Kidney epithelial cell (primary cell): ENCODE measurements around the gene C16orf78. TPM values are rescaled to one million over a fixed set of nuclear protein-coding genes. Genes with fewer than 3 reads are reported as not detected.

ENCODE experiments used
- DNase-seq: peaks from one replicate; pipeline ENCODE4 v3.0.0-alpha.2; 2010; ENCODE audit warnings: low read depth
- H3K27me3 ChIP-seq: 2 replicates; pipeline ENCODE4 v1.6.0; 2011; ENCODE audit warnings: low read length; ENCODE audit not compliant: control insufficient read depth, insufficient read depth
- H3K36me3 ChIP-seq: 2 replicates; pipeline ENCODE4 v1.5.1; 2011; ENCODE audit warnings: low read length; ENCODE audit not compliant: control insufficient read depth, insufficient read depth
- H3K4me3 ChIP-seq: 2 replicates; pipeline ENCODE4 v1.5.1; 2011; ENCODE audit warnings: low read depth, mild to moderate bottlenecking, control low read depth, low read length
- CTCF ChIP-seq: IDR thresholded peaks from 2 replicates; pipeline ENCODE4 v1.5.1; 2011; ENCODE audit warnings: mild to moderate bottlenecking, moderate library complexity, low read length, control low read depth, inconsistent platforms; ENCODE audit not compliant: insufficient read depth, poor library complexity, severe bottlenecking
- total RNA-seq: library from RNA; depleted of rRNA; stranded (reverse); fragments of >200 nt; gene quantifications from 2 replicates; pipeline ENCODE4 v1.2.3, GENCODE V29; 2015

The C16orf78 gene
- total RNA-seq, 1 donor from 2014 or later: not detected

GRCh38 chr16:49431591-49432290, 58.1 kb downstream of the C16orf78 start:
- TF ChIP-seq CTCF: no peak
- H3K4me3 ChIP-seq: no peak overlapping the region
- H3K27me3 ChIP-seq: no peaks in the 10 kb centered on the region
- no peak for DNase-seq
- no peaks in the 10 kb centered on the region for H3K36me3 ChIP-seq

- no peak for TF ChIP-seq CTCF
- DNase-seq: no peak
- Histone ChIP-seq H3K27me3 (no peaks in the 10 kb centered on the region), H3K36me3 (no peaks in the 10 kb centered on the region), H3K4me3 (no peak overlapping the region)
Measured at GRCh38 chr16:49434733-49435132, 61.1 kb downstream of the C16orf78 start.

- no peak for DNase-seq
- no peak for TF ChIP-seq CTCF
- H3K36me3 ChIP-seq: no peaks in the 10 kb centered on the region
- no peak overlapping the region for H3K4me3 ChIP-seq
- H3K27me3 ChIP-seq: no peaks in the 10 kb centered on the region
Measured at GRCh38 chr16:49436181-49436580, 62.6 kb downstream of the C16orf78 start.

GRCh38 chr16:49437344-49437743, 63.7 kb downstream of the C16orf78 start:
- no peak for DNase-seq
- H3K4me3 ChIP-seq: no peak overlapping the region
- TF ChIP-seq CTCF: no peak
- no peaks in the 10 kb centered on the region for H3K36me3 ChIP-seq
- peaks cover 6% of the 10 kb centered on the region for H3K27me3 ChIP-seq

- no peak for DNase-seq
- no peaks in the 10 kb centered on the region for H3K36me3 ChIP-seq
- peaks cover 10% of the 10 kb centered on the region for H3K27me3 ChIP-seq
- H3K4me3 ChIP-seq: no peak overlapping the region
- TF ChIP-seq CTCF: no peak
Measured at GRCh38 chr16:49439050-49439449, 65.4 kb downstream of the C16orf78 start.

GRCh38 chr16:49439676-49440075, 66.1 kb downstream of the C16orf78 start:
- no peaks in the 10 kb centered on the region for H3K36me3 ChIP-seq
- no peak for TF ChIP-seq CTCF

More at GRCh38 chr16:49439676-49440075, 66.1 kb downstream of the C16orf78 start:
- H3K27me3 ChIP-seq: peaks cover 10% of the 10 kb centered on the region
- no peak overlapping the region for H3K4me3 ChIP-seq
- DNase-seq: no peak
